GM18505 (cell line): ENCODE data around the gene VENTX.

Experiments used
- ATAC-seq: cut with Tn5 transposase; IDR thresholded peaks from one replicate; pipeline ENCODE4 v1.9.1; 2021; ENCODE audit not compliant: unreplicated experiment
- POLR2A ChIP-seq: IDR thresholded peaks from 4 replicates; pipeline ENCODE4 v1.6.1; 2011; ENCODE audit warnings: borderline replicate concordance; ENCODE audit not compliant: insufficient read depth, insufficient read length; ENCODE audit errors: extremely low read depth

VENTX gene

DNA sequence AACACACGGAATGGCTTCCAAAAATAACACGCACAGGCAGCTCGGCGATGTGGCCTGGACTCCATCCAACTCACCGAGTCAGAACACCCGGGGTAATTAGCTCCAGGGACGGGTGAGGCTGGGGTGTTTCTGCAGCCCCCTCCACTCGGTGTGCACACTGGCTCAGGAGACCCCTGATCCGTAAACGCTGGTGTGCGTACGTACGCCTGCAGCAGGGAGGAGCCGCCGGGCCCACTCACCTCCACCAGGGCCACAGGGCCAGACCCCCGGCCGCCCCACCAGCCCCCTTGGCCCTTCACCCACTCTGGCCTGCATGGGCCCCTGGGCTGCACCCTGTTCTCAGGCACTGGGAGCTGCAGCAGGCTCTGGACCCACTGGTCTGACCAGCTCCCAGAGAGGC, 30.0 kb upstream of the VENTX start:
- TF ChIP-seq POLR2A, result no peak
- ATAC-seq, result no peak

DNA sequence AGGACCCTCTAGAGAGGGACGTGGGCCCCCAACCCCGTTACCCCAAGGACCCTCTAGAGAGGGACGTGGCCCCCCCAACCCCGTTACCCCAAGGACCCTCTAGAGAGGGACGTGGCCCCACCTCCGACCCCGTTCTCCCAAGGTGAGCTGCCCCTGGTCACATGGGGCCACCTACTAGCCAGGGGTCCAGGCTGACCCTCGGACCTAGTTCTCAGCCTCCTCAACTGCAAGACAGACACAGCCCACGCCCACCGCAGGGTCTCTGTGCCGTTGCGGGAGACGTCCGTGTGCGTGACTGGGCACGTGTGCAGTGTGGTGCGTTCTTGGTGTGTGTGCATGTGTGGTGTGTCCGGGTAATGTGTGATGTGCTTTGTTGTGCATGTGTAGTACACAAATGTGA, 29.2 kb upstream of the VENTX start:
- ATAC-seq, result no peak
- TF ChIP-seq POLR2A, result no peak

DNA sequence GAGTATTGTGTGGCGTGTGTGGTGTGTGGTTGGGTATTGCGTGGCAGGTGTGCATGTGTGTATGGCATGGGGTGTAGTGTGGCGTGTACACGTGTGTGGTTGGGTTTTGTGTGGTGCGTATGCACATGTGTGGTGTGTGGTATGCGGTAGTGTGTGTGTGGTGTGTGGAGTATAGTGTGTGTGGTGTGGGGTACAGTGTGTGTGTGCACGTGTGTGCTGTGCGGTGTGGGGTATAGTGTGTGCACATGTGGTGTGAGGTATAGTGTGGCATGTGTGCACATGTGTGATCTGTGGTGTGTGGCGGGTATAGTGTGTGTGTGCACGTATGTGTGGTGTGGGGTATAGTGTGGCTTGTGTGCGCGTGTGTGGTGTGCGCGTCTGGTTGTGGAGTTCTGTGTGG, 28.5 kb upstream of the VENTX start:
- no peak for ATAC-seq

DNA sequence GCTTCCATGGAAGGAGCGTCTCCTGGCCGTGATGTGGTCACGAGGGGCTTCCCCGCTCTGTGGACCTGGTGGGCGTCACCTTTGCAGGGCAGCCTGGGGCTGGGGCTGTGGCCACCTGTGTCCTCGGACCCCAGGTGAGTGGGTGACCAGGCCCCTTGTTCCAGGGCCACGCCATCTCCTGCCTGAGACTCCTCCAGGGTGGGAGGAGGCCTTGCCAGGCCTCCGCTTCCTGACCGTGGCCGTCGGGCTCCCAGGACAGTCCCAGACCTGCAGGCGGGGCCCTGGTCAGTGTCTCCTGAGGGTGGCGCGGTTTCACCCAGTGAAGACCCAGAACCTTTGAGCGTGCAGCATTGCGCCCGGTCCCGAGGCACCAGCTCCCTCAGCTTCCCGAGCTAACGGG, 28.0 kb upstream of the VENTX start:
- no peak for TF ChIP-seq POLR2A
- no peak for ATAC-seq

More for the DNA sequence above, 28.5 kb upstream of the VENTX start:
- no peak for TF ChIP-seq POLR2A

DNA sequence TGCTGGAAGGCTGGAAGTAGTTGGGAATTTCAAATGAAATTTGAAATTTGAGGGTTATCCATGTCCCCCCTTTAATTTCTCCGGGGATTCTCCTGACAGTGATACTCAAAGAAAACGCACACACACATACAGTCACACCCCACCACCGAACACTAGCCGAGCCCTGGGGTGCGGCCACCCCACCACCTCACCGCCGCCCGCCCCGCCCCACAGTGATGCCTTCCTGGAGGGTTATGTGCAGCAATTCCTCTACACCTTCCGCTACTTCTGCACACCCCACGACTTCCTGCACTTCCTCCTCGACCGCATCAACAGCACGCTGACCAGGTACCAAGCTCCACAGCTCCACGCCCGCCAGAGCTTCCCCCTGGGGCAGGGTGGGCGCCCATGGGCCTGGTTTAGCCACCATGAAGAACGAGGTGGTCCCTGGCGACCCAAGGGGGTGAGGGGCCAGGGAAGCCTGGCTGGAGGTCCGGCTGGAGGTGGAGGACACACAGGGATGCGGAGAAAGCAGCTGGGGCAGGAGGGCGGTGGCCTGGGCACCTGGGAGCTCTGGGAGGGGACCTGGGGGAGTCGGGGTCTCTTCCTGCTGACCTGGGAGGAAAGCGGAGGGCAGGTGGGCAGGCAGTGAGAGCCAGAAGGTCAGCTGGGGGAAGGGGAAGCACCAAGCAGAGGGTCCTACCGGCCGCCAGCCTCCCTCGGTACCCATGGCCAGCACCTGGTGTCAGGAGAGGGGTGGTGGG, 27.1 kb upstream of the VENTX start:
- no peak for TF ChIP-seq POLR2A
- no peak for ATAC-seq

DNA sequence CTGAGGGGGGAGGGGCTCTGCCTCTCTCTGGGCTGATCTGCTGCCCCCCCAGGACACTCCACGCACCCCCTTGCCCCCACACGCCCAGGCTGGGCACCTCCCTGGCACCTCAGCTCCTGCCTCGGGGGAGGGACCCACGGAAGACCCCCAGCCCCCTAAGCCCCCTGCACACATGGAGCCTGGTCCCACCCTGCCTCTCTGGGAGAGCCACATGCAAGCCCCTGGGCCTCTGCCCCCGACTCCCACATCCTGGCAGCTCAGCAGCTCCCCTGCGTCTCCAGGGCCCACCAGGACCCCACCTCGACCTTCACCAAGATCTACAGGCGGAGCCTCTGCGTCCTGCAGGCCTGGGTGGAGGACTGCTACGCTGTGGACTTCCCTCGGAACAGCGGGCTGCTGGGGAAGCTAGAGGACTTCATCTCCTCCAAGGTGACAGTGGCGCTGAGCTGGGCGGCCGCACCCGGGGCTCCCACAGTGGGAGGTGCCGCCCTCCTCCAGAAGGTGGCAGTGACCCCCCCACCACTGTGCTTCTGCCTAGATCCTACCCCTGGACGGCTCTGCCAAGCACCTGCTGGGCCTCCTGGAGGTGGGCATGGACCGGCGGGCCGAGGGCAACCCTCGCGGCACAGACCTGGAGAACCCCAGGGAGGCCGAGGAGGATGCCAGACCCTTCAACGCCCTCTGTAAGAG, 26.4 kb upstream of the VENTX start:
- TF ChIP-seq POLR2A, result no peak
- no peak for ATAC-seq

DNA sequence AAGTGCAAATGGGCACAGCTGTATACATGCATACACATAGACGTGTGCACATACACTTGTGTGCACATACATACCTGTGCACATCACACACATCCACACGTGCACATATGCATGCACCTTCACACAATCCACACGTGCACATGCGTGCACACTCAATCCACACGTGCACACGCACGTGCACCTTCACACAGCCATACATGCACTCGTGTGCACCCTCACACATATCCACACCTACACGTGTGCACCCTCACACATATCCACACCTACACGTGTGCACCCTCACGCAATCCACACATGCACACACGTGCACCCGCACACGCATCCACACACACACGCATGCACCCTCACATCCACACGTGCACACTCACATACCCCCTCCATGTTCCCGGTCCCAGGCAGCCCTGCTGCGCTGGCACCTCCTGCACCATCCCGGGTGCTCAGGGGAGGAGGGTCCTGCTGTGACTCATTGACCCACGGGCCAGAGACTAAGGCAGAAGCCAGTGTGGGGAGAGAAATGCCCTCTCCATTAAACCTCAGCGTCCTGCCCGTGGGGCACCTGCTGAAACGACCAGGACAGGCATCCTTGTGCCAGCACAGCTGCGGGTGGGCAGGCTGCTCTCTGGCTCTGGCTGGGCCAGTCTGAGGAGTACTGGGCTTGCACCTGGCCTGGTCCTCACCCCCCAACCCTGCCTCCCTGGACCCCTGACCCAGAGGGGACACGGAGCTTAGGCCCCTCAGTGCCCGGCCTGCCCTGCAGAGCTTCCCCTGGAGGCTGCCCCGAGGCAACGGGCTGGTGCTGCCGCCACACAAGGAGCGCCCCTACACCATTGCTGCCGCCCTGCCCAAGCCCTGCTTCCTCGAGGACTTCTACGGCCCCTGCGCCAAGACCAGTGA, 25.4 kb upstream of the VENTX start:
- no peak for TF ChIP-seq POLR2A
- ATAC-seq, result no peak

DNA sequence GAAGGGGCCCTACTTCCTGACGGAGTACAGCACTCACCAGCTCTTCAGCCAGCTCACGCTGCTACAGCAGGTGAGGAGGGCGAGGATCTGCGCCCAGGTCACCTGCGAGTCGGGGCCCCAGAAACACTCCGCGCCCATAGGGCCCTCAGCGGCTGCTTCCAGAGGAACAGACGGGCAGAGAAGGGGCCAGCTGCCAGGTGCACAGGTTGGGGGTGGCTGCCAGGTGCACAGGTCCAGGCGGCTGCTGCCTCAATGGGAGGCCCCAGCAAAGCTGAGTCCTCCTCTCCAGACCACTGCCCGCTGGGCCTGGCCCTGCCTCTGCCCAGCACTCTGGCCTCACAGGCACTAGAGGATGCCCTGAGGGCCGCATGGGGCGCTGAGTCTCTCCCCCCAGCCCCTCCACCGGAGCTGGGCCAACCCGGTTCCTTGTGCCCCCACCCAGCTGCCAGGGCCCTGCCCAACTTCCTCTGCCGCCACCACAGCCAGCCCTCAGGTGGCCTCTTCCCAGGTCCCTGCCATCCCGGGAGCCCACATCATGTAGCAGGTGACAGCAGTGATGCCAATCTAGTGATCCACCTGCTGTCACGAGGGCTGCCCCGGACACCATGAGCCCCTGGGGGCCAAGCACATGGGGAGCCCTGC, 24.7 kb upstream of the VENTX start:
- no peak for TF ChIP-seq POLR2A
- no peak for ATAC-seq

DNA sequence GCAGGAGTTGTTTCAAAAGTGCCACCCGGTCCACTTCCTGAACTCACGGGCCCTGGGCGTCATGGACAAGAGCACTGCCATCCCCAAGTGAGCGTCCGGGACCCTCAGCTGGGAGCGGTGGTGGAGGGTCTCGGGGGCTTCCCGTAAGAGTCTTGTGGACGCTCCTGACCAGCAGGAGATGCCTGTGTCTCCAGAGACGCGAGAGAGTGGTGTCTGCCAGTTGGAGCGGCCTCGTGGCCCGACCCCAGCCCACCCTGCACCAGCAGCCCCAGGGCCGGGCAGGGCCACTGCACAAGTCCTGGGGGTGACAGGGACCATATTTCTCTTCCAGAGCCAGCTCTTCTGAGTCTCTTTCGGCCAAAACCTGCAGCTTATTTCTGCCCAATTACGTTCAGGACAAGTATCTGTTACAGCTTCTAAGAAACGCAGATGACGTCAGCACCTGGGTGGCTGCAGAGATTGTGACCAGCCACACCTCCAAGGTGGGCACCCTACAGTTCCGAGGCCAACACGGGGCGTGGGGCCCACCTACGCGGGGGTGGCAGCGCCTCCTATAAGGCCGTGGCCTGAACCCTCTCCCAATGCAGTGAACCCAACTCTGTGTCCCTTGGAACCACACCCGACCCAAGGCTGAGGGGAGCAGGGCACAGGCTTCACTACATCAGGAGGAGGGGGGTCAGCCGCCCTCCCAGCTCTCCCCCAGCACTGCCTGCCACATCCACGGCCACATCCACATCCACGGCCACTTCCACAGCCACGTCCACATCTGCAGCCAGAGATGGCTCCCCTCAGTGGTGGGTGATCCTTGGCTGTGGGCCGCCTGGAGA, 23.8 kb upstream of the VENTX start:
- TF ChIP-seq POLR2A, result no peak

DNA sequence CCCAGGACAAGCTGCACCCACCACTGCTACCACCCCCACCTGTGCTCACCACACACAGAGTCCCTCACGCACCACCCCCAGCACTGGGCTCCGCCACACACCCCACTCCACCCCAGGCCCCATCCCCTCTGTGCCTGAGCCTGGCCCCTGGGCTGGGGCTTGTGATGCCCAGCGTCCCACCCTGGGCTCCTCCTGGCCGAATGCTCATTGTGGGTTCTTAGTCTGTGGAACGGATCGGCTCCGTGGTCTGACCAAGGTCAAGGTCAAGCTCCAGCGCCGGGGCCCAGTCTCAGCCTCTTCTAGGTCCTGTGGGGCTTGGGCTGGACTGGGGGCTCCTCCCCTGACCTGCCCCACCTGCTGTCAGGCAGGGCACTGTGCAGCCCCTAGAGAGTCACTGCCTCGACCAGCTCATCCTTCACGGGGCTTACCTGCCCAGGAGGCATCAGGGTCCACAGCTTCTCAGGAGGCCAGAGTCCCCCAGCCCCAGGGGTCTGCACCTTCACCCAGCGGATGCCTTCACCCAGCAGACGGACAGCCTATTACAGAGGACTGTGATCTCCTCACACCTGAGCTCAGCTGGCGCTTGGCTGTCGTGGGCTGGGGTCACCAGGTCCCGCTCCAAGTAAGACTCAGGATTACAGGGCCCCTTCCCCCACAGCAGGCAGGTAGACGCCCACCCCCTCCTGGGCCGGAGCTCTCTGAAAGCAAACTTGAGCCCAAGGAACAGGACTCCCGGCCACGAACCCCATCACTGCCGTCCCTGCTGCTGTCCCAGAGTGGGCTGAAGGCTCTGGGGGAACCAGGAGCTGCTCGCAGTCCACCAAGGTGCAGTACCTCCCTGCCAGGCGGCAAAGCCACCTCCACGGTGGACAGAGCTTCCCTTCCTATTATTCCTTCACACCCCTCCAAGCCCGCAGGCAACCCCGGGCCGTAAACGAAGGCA, 22.9 kb upstream of the VENTX start:
- TF ChIP-seq POLR2A, result no peak
- ATAC-seq, result no peak

More for the DNA sequence above, 23.8 kb upstream of the VENTX start:
- ATAC-seq, result no peak

DNA sequence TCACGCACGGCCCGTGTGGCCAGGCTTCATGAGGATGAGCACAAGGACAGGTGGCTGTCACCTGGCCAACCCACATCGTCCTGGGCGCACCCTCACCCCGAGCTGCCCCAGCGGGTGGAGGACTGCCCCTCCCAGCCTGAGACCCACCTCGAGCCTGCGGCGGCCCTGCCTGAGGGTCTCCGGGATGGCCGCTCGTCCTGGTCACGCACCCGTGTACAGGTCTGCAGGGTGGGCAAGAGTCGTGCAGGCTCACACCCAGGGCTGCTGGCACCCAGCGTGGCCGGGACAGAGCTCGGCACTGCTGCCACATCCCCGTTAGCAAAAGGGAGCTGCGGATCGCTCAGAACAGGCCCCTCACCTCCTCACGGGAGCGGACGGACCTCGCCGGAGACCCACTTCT, 22.1 kb upstream of the VENTX start:
- TF ChIP-seq POLR2A, result no peak
- ATAC-seq, result no peak
